B cell (primary cell): ENCODE data around the gene TPCN1.

Experiments
- EZH2 ChIP-seq: IDR thresholded peaks from 2 replicates; pipeline ENCODE4 v1.6.1; 2012; ENCODE audit warnings: borderline replicate concordance, low read depth, mild to moderate bottlenecking, moderate library complexity, low read length; ENCODE audit not compliant: insufficient read depth, poor library complexity, severe bottlenecking
- TF ChIP-seq, protein P1 (sequence below): fragments of 200-600 bp; IDR thresholded peaks from one replicate; pipeline ENCODE4 v1.8.0; 2022; ENCODE audit warnings: antibody characterized with exemption, mild to moderate bottlenecking

DNA sequence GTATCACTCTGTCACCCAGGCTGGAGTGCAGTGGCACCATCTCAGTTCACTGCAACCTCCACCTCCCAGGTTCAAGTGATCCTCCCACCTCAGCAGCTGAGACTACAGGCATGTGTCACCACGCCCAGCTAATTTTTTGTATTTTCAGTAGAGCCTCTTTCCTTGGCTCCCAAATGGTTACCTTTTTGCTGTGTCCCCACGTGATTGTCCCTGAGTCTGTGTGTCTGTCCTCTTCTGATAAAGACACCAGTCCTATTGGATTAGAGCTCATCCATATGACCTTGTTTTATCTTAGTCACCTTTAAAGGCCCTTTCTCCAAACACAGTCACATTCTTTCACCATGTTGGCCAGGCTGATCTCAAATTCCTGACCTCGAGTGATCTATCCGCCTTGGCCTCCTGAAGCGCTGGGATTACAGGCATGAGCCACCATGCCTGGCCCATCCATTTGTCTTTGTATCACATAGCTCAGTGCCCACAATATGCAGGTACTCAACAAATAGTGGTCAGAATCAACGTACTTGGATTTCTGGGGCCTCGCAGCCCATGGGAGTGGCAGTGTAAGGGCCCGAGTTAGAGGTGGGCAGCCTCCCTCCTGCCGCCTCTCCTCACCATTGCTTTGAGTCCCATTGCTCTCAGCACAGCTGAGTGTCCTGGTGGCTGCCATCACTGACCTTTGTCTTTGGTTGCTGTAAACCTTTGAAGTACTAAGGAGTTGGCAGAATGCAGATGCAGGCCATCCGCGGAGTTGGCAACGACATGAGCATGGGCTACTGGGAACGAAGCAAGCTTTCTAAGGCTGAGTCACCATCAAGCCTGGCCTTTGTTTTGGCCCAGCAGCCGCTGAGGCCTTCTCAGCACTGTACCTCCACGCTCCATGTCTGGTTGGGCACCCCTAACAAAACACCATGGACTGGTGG is 9.3 kb downstream of the TPCN1 start:
- TF ChIP-seq, protein P1, sequence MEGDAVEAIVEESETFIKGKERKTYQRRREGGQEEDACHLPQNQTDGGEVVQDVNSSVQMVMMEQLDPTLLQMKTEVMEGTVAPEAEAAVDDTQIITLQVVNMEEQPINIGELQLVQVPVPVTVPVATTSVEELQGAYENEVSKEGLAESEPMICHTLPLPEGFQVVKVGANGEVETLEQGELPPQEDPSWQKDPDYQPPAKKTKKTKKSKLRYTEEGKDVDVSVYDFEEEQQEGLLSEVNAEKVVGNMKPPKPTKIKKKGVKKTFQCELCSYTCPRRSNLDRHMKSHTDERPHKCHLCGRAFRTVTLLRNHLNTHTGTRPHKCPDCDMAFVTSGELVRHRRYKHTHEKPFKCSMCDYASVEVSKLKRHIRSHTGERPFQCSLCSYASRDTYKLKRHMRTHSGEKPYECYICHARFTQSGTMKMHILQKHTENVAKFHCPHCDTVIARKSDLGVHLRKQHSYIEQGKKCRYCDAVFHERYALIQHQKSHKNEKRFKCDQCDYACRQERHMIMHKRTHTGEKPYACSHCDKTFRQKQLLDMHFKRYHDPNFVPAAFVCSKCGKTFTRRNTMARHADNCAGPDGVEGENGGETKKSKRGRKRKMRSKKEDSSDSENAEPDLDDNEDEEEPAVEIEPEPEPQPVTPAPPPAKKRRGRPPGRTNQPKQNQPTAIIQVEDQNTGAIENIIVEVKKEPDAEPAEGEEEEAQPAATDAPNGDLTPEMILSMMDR = no peak
- no peak for TF ChIP-seq EZH2
